ENCODE data around the gene CMTM5. TPM values are rescaled to one million over a fixed set of nuclear protein-coding genes. Genes with fewer than 3 reads are reported as not detected.
"Not testable (repeated sequence)": the region's sequence is repeated elsewhere in the genome, so short reads cannot be mapped to it uniquely, and the experiment has no call there.

CMTM5 gene
- total RNA-seq, 1 donor = not detected

DNA sequence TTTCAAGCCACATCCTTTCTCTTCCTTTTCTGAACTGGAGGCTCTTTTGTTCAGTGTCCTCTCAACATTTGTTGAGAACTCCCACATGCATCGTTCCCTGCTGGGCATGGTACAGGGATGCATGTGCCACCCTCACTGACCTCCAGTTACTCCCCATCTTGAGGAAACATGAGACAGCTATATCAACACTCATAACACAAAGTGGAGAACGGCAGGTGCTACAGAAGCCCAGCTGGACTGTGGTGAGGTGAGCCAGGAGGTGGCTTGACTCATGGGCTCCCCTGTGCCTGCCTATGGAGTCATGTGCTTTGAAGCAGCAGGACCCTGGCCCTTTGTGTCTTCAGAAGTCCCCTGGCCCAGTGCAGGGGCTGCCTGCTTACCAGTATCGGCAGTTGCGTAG is 21.5 kb downstream of the CMTM5 start:
- TF ChIP-seq, protein P1, sequence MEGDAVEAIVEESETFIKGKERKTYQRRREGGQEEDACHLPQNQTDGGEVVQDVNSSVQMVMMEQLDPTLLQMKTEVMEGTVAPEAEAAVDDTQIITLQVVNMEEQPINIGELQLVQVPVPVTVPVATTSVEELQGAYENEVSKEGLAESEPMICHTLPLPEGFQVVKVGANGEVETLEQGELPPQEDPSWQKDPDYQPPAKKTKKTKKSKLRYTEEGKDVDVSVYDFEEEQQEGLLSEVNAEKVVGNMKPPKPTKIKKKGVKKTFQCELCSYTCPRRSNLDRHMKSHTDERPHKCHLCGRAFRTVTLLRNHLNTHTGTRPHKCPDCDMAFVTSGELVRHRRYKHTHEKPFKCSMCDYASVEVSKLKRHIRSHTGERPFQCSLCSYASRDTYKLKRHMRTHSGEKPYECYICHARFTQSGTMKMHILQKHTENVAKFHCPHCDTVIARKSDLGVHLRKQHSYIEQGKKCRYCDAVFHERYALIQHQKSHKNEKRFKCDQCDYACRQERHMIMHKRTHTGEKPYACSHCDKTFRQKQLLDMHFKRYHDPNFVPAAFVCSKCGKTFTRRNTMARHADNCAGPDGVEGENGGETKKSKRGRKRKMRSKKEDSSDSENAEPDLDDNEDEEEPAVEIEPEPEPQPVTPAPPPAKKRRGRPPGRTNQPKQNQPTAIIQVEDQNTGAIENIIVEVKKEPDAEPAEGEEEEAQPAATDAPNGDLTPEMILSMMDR (IDR thresholded peaks at IDR 0.05; ENCODE audit: insufficient read depth, low read depth, low read length) = no peak
- no peak overlapping the region for H3K4me3 ChIP-seq (ENCODE audit: low read depth, low read length)
- no peak for DNase-seq (ENCODE audit: low read depth)

DNA sequence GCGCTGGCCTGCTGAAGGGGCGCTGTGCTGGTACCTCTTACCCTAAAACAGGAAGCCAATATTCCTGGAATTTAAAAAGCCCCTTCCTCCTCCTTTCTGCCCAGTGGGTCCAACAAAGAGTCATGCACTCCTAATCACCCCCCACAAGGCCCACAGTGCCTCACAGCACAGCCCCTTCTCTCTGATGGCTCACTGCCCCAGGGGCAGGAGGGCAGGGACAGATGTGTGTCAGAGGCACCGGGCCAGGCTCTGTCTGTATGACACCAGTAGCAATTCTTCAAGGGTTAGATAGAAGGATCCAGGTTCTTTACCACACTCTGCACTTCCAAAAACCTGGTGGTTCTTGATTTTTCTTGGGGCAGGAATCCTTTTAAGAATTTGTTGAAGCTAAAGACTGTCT is 22.3 kb downstream of the CMTM5 start:
- H3K4me3 ChIP-seq (ENCODE audit: low read depth, low read length) = no peak overlapping the region
- DNase-seq (ENCODE audit: low read depth) = no peak
- TF ChIP-seq, protein P1 (IDR thresholded peaks at IDR 0.05; ENCODE audit: insufficient read depth, low read depth, low read length) = no peak

DNA sequence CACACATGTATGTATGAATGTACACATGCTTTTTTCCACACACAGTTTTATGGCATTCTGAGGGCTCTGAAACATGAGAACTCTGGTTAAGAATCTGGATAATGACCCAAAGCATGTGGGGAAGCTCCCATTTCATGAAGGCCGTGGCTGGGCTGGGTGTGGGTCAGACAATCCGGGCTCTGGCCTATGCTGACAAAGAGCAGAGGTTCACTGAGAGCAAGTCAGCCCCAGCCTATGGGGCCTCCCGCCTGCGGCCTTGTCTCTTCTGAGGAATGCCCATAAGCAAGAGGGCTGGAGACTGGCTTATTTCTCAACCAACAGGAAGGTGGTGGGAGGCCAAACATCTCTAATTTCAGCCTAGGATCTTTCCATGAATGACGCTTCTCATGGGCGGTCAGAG is 22.7 kb downstream of the CMTM5 start:
- DNase-seq (ENCODE audit: low read depth) = peak; percentile 10
- TF ChIP-seq, protein P1 (IDR thresholded peaks at IDR 0.05; ENCODE audit: insufficient read depth, low read depth, low read length) = no peak
- no peak overlapping the region for H3K4me3 ChIP-seq (ENCODE audit: low read depth, low read length)

DNA sequence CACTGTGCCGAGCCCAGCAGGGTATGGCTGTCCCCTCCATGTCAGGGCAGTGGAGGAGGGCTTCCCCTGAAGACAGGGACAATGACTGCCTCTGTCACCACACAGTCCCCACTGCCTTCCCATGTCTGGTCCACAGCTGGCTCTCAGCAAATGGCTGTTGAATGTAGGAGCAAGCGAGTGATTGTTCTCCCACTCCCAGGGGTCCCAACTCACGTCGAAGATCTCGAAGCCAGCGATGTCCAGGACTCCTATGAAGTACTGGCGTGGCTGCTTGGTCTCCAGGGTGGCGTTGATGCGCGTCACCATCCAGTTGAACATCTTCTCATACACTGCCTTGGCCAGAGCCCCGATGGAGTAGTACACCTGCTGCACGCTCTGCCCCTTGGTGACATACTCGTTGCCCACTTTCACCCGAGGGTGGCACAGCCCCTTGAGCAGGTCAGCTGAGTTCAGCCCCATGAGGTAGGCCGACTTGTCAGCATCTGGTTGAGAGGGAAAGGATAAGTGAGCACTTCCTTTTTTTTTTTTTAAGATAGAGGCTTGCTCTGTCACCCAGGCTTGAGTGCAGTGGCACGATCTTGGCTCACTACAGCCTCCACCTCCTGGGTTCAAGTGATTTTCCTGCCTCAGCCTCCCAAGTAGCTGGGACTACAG is 23.8 kb downstream of the CMTM5 start:
- not testable (repeated sequence) for DNase-seq (ENCODE audit: low read depth); H3K4me3 ChIP-seq (ENCODE audit: low read depth, low read length)

DNA sequence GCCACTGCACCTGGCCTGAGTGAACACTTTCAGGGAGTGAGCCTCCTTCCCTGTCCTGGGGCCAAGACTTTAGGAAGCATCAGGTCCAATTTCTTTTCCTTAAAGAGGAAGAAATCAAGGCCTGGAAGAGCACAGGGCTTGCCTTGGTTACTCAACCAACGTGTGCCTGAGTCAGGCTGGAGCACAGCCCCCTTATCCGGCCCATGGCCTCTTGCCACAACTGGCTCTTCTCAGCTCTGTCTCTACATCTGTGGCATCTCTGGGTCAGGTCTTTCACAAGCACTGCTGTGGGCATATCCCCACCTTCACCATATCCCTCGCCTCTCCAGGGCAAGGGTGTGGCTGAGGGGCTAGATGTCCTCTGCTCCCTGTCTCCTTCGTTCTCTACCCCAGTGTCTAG is 24.4 kb downstream of the CMTM5 start:
- DNase-seq (ENCODE audit: low read depth) = no peak
- TF ChIP-seq, protein P1 (IDR thresholded peaks at IDR 0.05; ENCODE audit: insufficient read depth, low read depth, low read length) = no peak
- H3K4me3 ChIP-seq (ENCODE audit: low read depth, low read length) = no peak overlapping the region

DNA sequence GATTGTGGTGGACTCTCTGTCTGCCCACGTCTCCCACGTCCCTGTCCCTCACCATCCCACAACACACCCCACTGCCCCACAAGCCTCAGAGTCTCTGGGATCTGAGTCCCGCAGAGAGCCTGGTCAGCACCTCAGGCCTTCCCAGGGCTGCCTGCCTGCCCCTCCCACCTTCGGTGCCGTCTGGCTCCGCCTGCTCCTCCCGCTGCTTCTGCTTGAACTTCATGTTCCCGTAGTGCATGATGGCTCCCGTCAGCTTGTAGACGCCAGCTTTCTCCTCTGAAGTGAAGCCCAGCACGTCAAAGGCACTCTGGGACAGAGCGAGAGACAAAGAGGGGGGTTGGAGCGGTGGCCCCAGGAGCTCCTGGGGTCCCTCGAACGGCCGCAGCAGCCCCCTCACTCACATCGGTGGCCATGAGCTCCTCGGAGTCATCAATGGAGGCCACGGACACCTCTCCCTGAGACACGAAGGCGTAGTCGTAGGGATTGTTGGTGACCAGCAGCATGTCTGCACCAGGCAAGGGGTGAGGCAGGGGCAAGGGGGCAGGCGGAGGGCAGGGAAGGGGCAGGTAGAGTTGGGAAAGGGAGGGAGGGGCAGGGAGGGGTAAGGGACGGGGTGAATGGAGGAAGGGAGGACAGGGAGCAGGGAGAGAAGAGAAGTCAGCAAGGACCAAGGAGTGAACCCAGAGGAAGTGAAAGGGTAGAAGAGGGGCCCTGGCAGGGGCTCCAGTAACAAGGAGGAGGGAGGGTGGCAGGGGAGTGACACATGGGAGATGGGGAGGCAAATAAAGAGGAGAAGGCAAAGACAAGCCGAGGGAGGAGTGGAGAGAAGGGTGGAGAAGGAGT is 25.7 kb downstream of the CMTM5 start:
- TF ChIP-seq, protein P1 (IDR thresholded peaks at IDR 0.05; ENCODE audit: insufficient read depth, low read depth, low read length) = no peak
- no peak for DNase-seq (ENCODE audit: low read depth)
- H3K4me3 ChIP-seq (ENCODE audit: low read depth, low read length) = no peak overlapping the region

DNA sequence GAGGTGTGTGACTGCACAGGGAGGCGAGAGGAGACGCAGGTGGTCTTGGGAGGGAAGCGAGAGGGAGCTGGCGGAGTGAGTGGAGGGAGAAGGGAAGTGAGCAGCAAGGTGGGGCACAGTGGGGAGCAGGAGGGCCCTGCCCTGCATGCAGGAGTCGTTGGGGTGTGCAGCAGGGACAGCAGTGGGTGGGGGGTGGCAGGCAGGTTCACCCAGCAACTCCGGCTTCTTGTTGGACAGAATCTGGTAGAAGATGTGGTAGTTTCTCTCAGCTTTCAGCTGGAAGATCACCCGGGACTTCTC is 26.2 kb downstream of the CMTM5 start:
- no peak for DNase-seq (ENCODE audit: low read depth)
- H3K4me3 ChIP-seq (ENCODE audit: low read depth, low read length) = no peak overlapping the region
- TF ChIP-seq, protein P1 (IDR thresholded peaks at IDR 0.05; ENCODE audit: insufficient read depth, low read depth, low read length) = no peak
